Mesothelial cell of epicardium (in vitro differentiated cells): ENCODE results near the gene GPR39. TPM values are rescaled to one million over a fixed set of nuclear protein-coding genes. Genes with fewer than 3 reads are reported as not detected.

Experiments used
- DNase-seq, 2 experiments: peaks; one replicate each; pipeline ENCODE4 v3.0.0; 2021; ENCODE audit warnings: low spot score in 2 of 2; ENCODE audit not compliant: unreplicated experiment in 2 of 2
- H3K27ac Mint-ChIP-seq: 2 replicates; pipeline ENCODE4 v1.8.0; 2021; ENCODE audit warnings: mixed read lengths
- H3K27me3 Mint-ChIP-seq: 2 replicates; pipeline ENCODE4 v1.8.0; 2021; ENCODE audit warnings: low read depth, mixed read lengths
- H3K36me3 Mint-ChIP-seq: 2 replicates; pipeline ENCODE4 v1.8.0; 2021; ENCODE audit warnings: mixed read lengths
- H3K4me1 Mint-ChIP-seq: 2 replicates; pipeline ENCODE4 v1.8.0; 2021; ENCODE audit warnings: mixed read lengths
- H3K4me3 Mint-ChIP-seq: 2 replicates; pipeline ENCODE4 v1.8.0; 2021; ENCODE audit warnings: mild to moderate bottlenecking, moderate library complexity, mixed read lengths
- H3K9me3 Mint-ChIP-seq: 2 replicates; pipeline ENCODE4 v1.8.0; 2021; ENCODE audit warnings: mixed read lengths
- CTCF ChIP-seq: fragments of 200-600 bp; sonication (generic); IDR thresholded peaks from one replicate; pipeline ENCODE4 v1.5.0; 2021; ENCODE audit warnings: antibody characterized with exemption; ENCODE audit not compliant: unreplicated experiment
- total RNA-seq: library from RNA; stranded (reverse); gene quantifications from 3 replicates; pipeline ENCODE4 v1.2.1, GENCODE V29; 2021

GPR39 gene
- total RNA-seq, 1 donor from 2014 or later: 0.31 TPM

GRCh38 chr2:132633635-132634034 lies 217.0 kb downstream of the GPR39 start:
- H3K9me3 Mint-ChIP-seq: no peaks in the 10 kb centered on the region
- no peak overlapping the region for H3K27ac Mint-ChIP-seq
- TF ChIP-seq CTCF: no peak
- no peaks in the 10 kb centered on the region for H3K36me3 Mint-ChIP-seq
- H3K27me3 Mint-ChIP-seq: peaks cover 4% of the 10 kb centered on the region
- no peak overlapping the region for H3K4me3 Mint-ChIP-seq
- peaks cover 15% of the 10 kb centered on the region for H3K4me1 Mint-ChIP-seq
- no peak for DNase-seq

GRCh38 chr2:132636346-132636745 lies 219.7 kb downstream of the GPR39 start:
- no peak for DNase-seq
- Mint-ChIP-seq H3K4me1 (peaks cover 9% of the 10 kb centered on the region), H3K27ac (no peak overlapping the region), H3K36me3 (no peaks in the 10 kb centered on the region), H3K27me3 (peaks cover 4% of the 10 kb centered on the region), H3K9me3 (no peaks in the 10 kb centered on the region), H3K4me3 (no peak overlapping the region)
- no peak for TF ChIP-seq CTCF

- Mint-ChIP-seq H3K27me3 (peaks cover 4% of the 10 kb centered on the region), H3K9me3 (no peaks in the 10 kb centered on the region), H3K4me3 (no peak overlapping the region), H3K4me1 (no peaks in the 10 kb centered on the region), H3K27ac (no peak overlapping the region), H3K36me3 (no peaks in the 10 kb centered on the region)
- DNase-seq: no peak
- no peak for TF ChIP-seq CTCF
These were observed 221.9 kb downstream of the GPR39 start for GRCh38 chr2:132638313-132639040.

- Mint-ChIP-seq H3K4me1 (no peaks in the 10 kb centered on the region), H3K36me3 (no peaks in the 10 kb centered on the region), H3K27ac (no peak overlapping the region), H3K4me3 (no peak overlapping the region), H3K9me3 (no peaks in the 10 kb centered on the region), H3K27me3 (peaks cover 3% of the 10 kb centered on the region)
- TF ChIP-seq CTCF: no peak
- DNase-seq: no peak
These were observed 223.5 kb downstream of the GPR39 start for GRCh38 chr2:132640116-132640515.

- no peaks in the 10 kb centered on the region for H3K27me3 Mint-ChIP-seq
- no peak overlapping the region for H3K4me3 Mint-ChIP-seq
- peaks cover 2% of the 10 kb centered on the region for H3K4me1 Mint-ChIP-seq
- no peaks in the 10 kb centered on the region for H3K36me3 Mint-ChIP-seq
- TF ChIP-seq CTCF: no peak
- no peaks in the 10 kb centered on the region for H3K9me3 Mint-ChIP-seq
- no peak overlapping the region for H3K27ac Mint-ChIP-seq
- DNase-seq: no peak
These were observed 225.2 kb downstream of the GPR39 start for GRCh38 chr2:132641819-132642218.
